T-cell (primary cell): ENCODE data around the gene TRIM45. TPM values are rescaled to one million over a fixed set of nuclear protein-coding genes. Genes with fewer than 3 reads are reported as not detected.

Source experiments
- ATAC-seq, 4 experiments: fragments of 200-7000 bp in 3 of 4; fragments of 150-1000 bp in 1 of 4; cut with Tn5 transposase; replicated peaks in 1 of 4; 1 replicate in 3 of 4; 2 replicates in 1 of 4; pipeline ENCODE4 v1.10.0; 2021; ENCODE audit warnings: moderate library complexity in 3 of 4, mild to moderate bottlenecking in 2 of 4, moderate number of reproducible peaks in 1 of 4
- CTCF ChIA-PET, 2 donors: fragments of 300-600 bp; sonication (Branson Sonifier 250); formaldehyde crosslinking; loops; one replicate each; lab custom pipeline; 2022; ENCODE audit warnings: antibody characterized with exemption in 2 of 2; lab: Charles Lee
- POLR2A ChIA-PET, 2 donors: fragments of 300-600 bp; sonication (Branson Sonifier 250); formaldehyde crosslinking; loops; one replicate each; lab custom pipeline; 2022; ENCODE audit warnings: antibody characterized with exemption in 2 of 2; lab: Charles Lee
- DNase-seq, 35 experiments: peaks; one replicate each; pipeline versions ENCODE4 v3.0.0 to v3.0.0-alpha.2; 2013 to 2023
- H3K27ac ChIP-seq: one replicate; pipeline ENCODE4 v1.5.1; 2013; ENCODE audit warnings: low read length
- H3K27me3 ChIP-seq, 2 experiments: replicated peaks in 1 of 2; 1 replicate in 1 of 2; 2 replicates in 1 of 2; pipeline versions ENCODE4 v1.6.1 to v1.7.0; 2013; ENCODE audit warnings: low read length in 1 of 2, mixed read lengths in 1 of 2; ENCODE audit not compliant: control insufficient read depth in 2 of 2, insufficient read depth in 2 of 2; ENCODE audit errors: extremely low read depth in 1 of 2
- H3K36me3 ChIP-seq, 2 donors: 1 replicate in 1 of 2; 2 replicates in 1 of 2; pipeline versions ENCODE4 v1.6.1 to v1.7.0; 2013; ENCODE audit warnings: low read length in 1 of 2; ENCODE audit not compliant: control insufficient read depth in 2 of 2, insufficient read depth in 1 of 2; ENCODE audit errors: extremely low read depth in 1 of 2
- H3K4me1 ChIP-seq, 2 experiments: 1 replicate in 1 of 2; 2 replicates in 1 of 2; pipeline versions ENCODE4 v1.6.1 to v1.7.0; 2013; ENCODE audit warnings: low read length in 2 of 2, mixed read lengths in 1 of 2; ENCODE audit not compliant: insufficient read depth in 2 of 2, control insufficient read depth in 1 of 2; ENCODE audit errors: extremely low read depth in 1 of 2
- H3K4me3 ChIP-seq, 2 donors: 1 replicate in 1 of 2; 2 replicates in 1 of 2; pipeline versions ENCODE4 v1.5.1 to v1.7.0; 2013; ENCODE audit warnings: mild to moderate bottlenecking in 2 of 2, low read length in 1 of 2, moderate library complexity in 1 of 2; ENCODE audit not compliant: control insufficient read depth in 1 of 2; ENCODE audit errors: extremely low read depth in 1 of 2
- H3K9me3 ChIP-seq: 2 replicates; pipeline ENCODE4 v1.7.0; 2013
- H3K27ac Mint-ChIP-seq, 2 donors: one replicate each; pipeline ENCODE4 v1.8.0; 2020 to 2021; ENCODE audit warnings: mild to moderate bottlenecking in 2 of 2, mixed read lengths in 2 of 2
- H3K27me3 Mint-ChIP-seq, 2 donors: one replicate each; pipeline ENCODE4 v1.8.0; 2021 to 2022; ENCODE audit warnings: mixed read lengths in 2 of 2
- H3K36me3 Mint-ChIP-seq: one replicate; pipeline ENCODE4 v1.8.0; 2021; ENCODE audit warnings: mixed read lengths
- H3K4me1 Mint-ChIP-seq, 3 donors: one replicate each; pipeline ENCODE4 v1.8.0; 2020 to 2022; ENCODE audit warnings: mixed read lengths in 3 of 3, mild to moderate bottlenecking in 1 of 3
- H3K4me3 Mint-ChIP-seq, 3 donors: one replicate each; pipeline ENCODE4 v1.8.0; 2020 to 2022; ENCODE audit warnings: mild to moderate bottlenecking in 3 of 3, mixed read lengths in 3 of 3, moderate library complexity in 3 of 3
- H3K9me3 Mint-ChIP-seq, 3 donors: one replicate each; pipeline ENCODE4 v1.8.0; 2020 to 2022; ENCODE audit warnings: mixed read lengths in 3 of 3
- WGBS: methylation state at CpG from one replicate; pipeline ENCODE4 v1.1.5; 2013; ENCODE audit warnings: missing lambda C conversion rate; ENCODE audit not compliant: insufficient coverage; 5-methylcytosine and 5-hydroxymethylcytosine counted together
- total RNA-seq, 35 experiments: library from RNA in 6 of 35; stranded (reverse) in 6 of 35; fragments of 120-200 nt in 1 of 35; gene quantifications; one replicate each; pipeline versions ENCODE4 v1.2.1 to v1.2.4 and lab custom pipeline; 2013 to 2026

The TRIM45 gene
- total RNA-seq, 5 donors from 2014 or later (not counting 1 experiment from before 2014, with no cell fraction given), result 0.23 to 0.65 (median 0.30) TPM

GRCh38 chr1:117112047-117112717 is 9.4 kb downstream of the TRIM45 start:
- H3K9me3 ChIP-seq, result no peaks in the 10 kb centered on the region
- Mint-ChIP-seq H3K27ac (no peak overlapping the region), H3K9me3 (no peaks in the 10 kb centered on the region), H3K27me3 (no peaks in the 10 kb centered on the region), H3K36me3 (no peaks in the 10 kb centered on the region), H3K4me1 (peaks cover 0 to 19% (median 13%) of the 10 kb centered on the region in 3 donors), H3K4me3 (no peak overlapping the region)
- no peak overlapping the region for H3K27ac ChIP-seq
- WGBS, result 100% methylated on average over 5 of the region's 7 CpGs
- DNase-seq, result no peak
- no peak overlapping the region for H3K4me3 ChIP-seq
- no peaks in the 10 kb centered on the region for H3K4me1 ChIP-seq
- no peaks in the 10 kb centered on the region for H3K27me3 ChIP-seq
- POLR2A ChIA-PET, result no interaction called here
- no peak for ATAC-seq
- CTCF ChIA-PET, result interaction anchor here in 1 of 2 donors (0.5 kb wide), 1 partner anchor 14 kb away, joined by 3 read pairs; no protein-coding TSS in a partner anchor
- no peaks in the 10 kb centered on the region for H3K36me3 ChIP-seq

GRCh38 chr1:117110774-117111173 is 10.8 kb downstream of the TRIM45 start:
- DNase-seq (no peak), ATAC-seq (peak in 1 of 4 experiments; percentile 57)
- Mint-ChIP-seq H3K4me3 (no peak overlapping the region), H3K36me3 (peaks cover 8% of the 10 kb centered on the region), H3K4me1 (peaks cover 0 to 19% (median 13%) of the 10 kb centered on the region in 3 donors), H3K27ac (peak overlapping the region; percentile 17 to 64), H3K9me3 (no peaks in the 10 kb centered on the region), H3K27me3 (no peaks in the 10 kb centered on the region)
- Histone ChIP-seq H3K4me1 (no peaks in the 10 kb centered on the region), H3K27ac (no peak overlapping the region), H3K9me3 (no peaks in the 10 kb centered on the region), H3K36me3 (no peaks in the 10 kb centered on the region), H3K4me3 (no peak overlapping the region), H3K27me3 (no peaks in the 10 kb centered on the region)
- ChIA-PET POLR2A (interaction anchor here (0.6 to 0.7 kb wide), 3 partner anchors 11 to 555 kb away, joined by 3 to 14 read pairs (median 7); no protein-coding TSS in a partner anchor), CTCF (interaction anchor here in 1 of 2 donors (0.6 kb wide), 2 partner anchors 18 to 29 kb away, joined by 3 read pairs; no protein-coding TSS in a partner anchor)
- WGBS, result no CpG with 5 or more reads among the region's 2 CpGs

DNA sequence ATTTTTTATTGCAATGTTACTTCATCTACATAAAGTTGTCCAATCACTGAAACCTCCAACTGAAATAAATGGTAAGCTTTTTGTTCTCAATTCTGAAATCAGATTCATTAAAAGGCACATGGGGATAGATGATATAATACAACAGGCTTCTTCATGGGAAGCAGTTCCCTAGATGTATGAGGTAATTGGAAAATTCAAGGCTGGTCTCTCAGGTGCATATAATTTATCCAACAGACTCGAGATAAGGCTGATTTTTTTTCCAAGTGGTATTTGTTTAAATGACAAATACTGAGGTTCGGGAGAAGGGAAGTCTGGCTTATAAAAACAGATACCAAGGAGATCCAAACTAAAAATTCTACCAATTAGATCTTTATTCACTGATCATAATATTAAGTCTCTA is 14.2 kb downstream of the TRIM45 start:
- ChIA-PET POLR2A (no interaction called here), CTCF (no interaction called here)
- Histone ChIP-seq H3K4me1 (no peaks in the 10 kb centered on the region), H3K9me3 (no peaks in the 10 kb centered on the region), H3K4me3 (no peak overlapping the region), H3K27me3 (no peaks in the 10 kb centered on the region), H3K36me3 (peaks cover 0 to 7% of the 10 kb centered on the region in 2 donors), H3K27ac (no peak overlapping the region)
- ATAC-seq, result no peak
- WGBS, result no CpG with 5 or more reads among the region's 2 CpGs
- no peaks in the 10 kb centered on the region for H3K9me3 Mint-ChIP-seq
- no peak for DNase-seq
- H3K36me3 Mint-ChIP-seq, result peaks cover 31% of the 10 kb centered on the region
- H3K4me3 Mint-ChIP-seq, result no peak overlapping the region
- no peaks in the 10 kb centered on the region for H3K27me3 Mint-ChIP-seq
- H3K4me1 Mint-ChIP-seq, result peaks cover 0 to 10% (median 6%) of the 10 kb centered on the region in 3 donors
- H3K27ac Mint-ChIP-seq, result no peak overlapping the region

DNA sequence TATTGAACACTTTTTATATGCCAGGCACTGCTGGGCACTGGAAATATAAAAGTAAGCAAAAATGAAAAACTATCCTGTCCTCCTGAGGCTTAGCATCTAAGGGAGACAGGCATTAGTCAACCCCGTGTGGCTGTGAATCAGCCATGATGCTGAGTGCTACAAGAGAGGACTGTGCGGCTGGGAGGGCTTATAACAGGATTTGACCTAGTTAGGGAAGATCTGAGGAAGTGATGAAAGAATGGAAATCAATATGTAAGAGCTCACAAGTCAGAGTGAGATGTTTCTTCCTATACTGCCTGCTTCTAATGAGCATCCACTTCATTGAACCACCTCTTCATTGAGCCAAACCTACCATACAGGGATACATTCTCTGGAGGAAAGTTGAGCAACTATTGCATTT is 15.1 kb downstream of the TRIM45 start:
- Histone ChIP-seq H3K27me3 (no peaks in the 10 kb centered on the region), H3K4me3 (no peak overlapping the region), H3K9me3 (no peaks in the 10 kb centered on the region), H3K27ac (no peak overlapping the region), H3K4me1 (no peaks in the 10 kb centered on the region), H3K36me3 (peaks cover 0 to 7% of the 10 kb centered on the region in 2 donors)
- Mint-ChIP-seq H3K4me1 (peaks cover 0 to 12% (median 6%) of the 10 kb centered on the region in 3 donors), H3K4me3 (no peak overlapping the region), H3K36me3 (peaks cover 35% of the 10 kb centered on the region), H3K9me3 (no peaks in the 10 kb centered on the region), H3K27me3 (no peaks in the 10 kb centered on the region), H3K27ac (no peak overlapping the region)
- 60% methylated on average over 1 of the region's 2 CpGs for WGBS
- DNase-seq (no peak), ATAC-seq (no peak)
- ChIA-PET CTCF (no interaction called here), POLR2A (no interaction called here)

GRCh38 chr1:117105722-117106121 is 15.8 kb downstream of the TRIM45 start:
- H3K4me3 Mint-ChIP-seq, result no peak overlapping the region
- H3K4me1 Mint-ChIP-seq, result peaks cover 0 to 10% (median 2%) of the 10 kb centered on the region in 3 donors
- ATAC-seq, result no peak
- no peaks in the 10 kb centered on the region for H3K9me3 Mint-ChIP-seq
- no peak overlapping the region for H3K27ac Mint-ChIP-seq
- H3K36me3 ChIP-seq, result peaks cover 0 to 10% of the 10 kb centered on the region in 2 donors
- no peaks in the 10 kb centered on the region for H3K4me1 ChIP-seq
- no peaks in the 10 kb centered on the region for H3K27me3 ChIP-seq
- peaks cover 41% of the 10 kb centered on the region for H3K36me3 Mint-ChIP-seq
- no peak overlapping the region for H3K27ac ChIP-seq
- no peak for DNase-seq
- H3K9me3 ChIP-seq, result no peaks in the 10 kb centered on the region
- CTCF ChIA-PET, result no interaction called here
- POLR2A ChIA-PET, result interaction anchor here in 1 of 2 donors (0.5 kb wide), 1 partner anchor 7 kb away, joined by 3 read pairs; no protein-coding TSS in a partner anchor
- H3K27me3 Mint-ChIP-seq, result no peaks in the 10 kb centered on the region
- H3K4me3 ChIP-seq, result no peak overlapping the region

- no peaks in the 10 kb centered on the region for H3K27me3 Mint-ChIP-seq
- ChIA-PET CTCF (no interaction called here), POLR2A (no interaction called here)
- no peak for DNase-seq
- H3K27ac Mint-ChIP-seq, result no peak overlapping the region
- H3K36me3 Mint-ChIP-seq, result peaks cover 48% of the 10 kb centered on the region
- ATAC-seq, result no peak
- H3K4me1 Mint-ChIP-seq, result peaks cover 0 to 6% (median 0%) of the 10 kb centered on the region in 3 donors
- H3K27ac ChIP-seq, result no peak overlapping the region
- H3K36me3 ChIP-seq, result peaks cover 0 to 10% of the 10 kb centered on the region in 2 donors
- WGBS, result 100% methylated on average over 2 of the region's 3 CpGs
- H3K27me3 ChIP-seq, result no peaks in the 10 kb centered on the region
- H3K4me3 Mint-ChIP-seq, result no peak overlapping the region
- no peaks in the 10 kb centered on the region for H3K9me3 Mint-ChIP-seq
- no peaks in the 10 kb centered on the region for H3K9me3 ChIP-seq
- no peak overlapping the region for H3K4me3 ChIP-seq
- no peaks in the 10 kb centered on the region for H3K4me1 ChIP-seq
Observed at GRCh38 chr1:117104986-117105385, 16.6 kb downstream of the TRIM45 start.
